HG03280 (cell line): ENCODE measurements around the gene EHBP1L1.

ENCODE experiments used
- ATAC-seq: cut with Tn5 transposase; IDR thresholded peaks from one replicate; pipeline ENCODE4 v1.9.1; 2021; ENCODE audit warnings: mild to moderate bottlenecking, moderate library complexity; ENCODE audit not compliant: unreplicated experiment

The EHBP1L1 gene

GRCh38 chr11:65613091-65613928 is 37.5 kb downstream of the EHBP1L1 start:
- no peak for ATAC-seq

GRCh38 chr11:65615229-65615949 is 39.5 kb downstream of the EHBP1L1 start, which contains the start of gene PCNX3:
PCNX3 (plus strand) TSS chr11:65615776; CDS start chr11:65616312, 536 bp downstream.
- peak; percentile 81 for ATAC-seq

DNA sequence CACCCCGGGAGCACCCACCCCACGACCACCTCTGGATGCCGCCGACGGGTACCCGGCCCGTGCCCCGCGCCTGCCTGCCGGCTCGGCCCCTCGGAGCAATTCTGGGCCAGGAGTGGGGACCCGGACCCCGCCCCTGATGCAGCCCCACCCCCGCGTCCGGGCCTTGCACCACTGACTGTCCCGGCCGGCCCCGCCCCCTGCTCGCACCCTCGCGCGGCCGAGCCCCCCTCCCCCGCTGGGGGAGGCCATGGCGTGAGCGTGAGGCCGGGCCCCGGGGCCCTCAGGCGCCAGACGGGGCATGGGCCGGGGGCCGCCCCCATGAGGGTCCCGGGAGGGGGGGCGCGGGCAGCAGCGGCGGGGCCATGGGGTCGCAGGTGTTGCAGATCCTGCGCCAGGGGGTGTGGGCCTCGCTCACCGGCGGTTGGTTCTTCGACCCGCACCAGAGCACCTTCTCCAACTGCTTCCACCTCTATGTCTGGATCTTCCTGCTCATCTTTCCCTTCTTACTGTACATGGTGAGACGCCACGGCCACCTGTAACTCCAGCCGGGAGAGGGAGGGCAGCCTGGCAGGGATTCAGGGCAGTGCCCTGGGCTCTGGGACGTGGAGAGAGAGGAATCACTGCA is 40.2 kb downstream of the EHBP1L1 start:
- peak; percentile 7 for ATAC-seq

DNA sequence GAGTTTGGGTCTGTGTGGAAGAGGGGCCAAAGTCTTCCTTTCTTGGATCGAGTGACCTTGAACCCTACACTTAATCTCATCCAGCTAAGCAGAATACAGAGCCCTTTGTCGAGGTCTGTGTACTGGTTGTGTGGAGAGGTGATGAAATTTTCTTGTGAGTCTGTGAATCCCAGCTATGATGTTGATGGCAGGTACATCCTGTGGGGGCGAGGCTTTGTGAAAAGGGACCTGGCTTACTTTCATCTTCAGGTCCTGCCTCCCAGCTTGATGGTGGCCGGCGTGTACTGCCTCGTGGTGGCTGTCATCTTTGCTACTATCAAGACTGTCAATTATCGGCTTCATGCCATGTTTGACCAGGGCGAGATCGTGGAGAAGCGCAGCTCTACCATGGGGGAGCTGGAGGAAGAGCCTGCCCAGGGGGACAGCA is 40.7 kb downstream of the EHBP1L1 start:
- ATAC-seq: no peak

- ATAC-seq: no peak
Measured at GRCh38 chr11:65617136-65617850, 41.4 kb downstream of the EHBP1L1 start.

GRCh38 chr11:65617990-65618751 is 42.3 kb downstream of the EHBP1L1 start:
- ATAC-seq: no peak

GRCh38 chr11:65618763-65619162 is 42.9 kb downstream of the EHBP1L1 start:
- no peak for ATAC-seq

GRCh38 chr11:65619281-65619928 is 43.6 kb downstream of the EHBP1L1 start:
- no peak for ATAC-seq

GRCh38 chr11:65620666-65621065 is 44.8 kb downstream of the EHBP1L1 start:
- ATAC-seq: no peak

GRCh38 chr11:65621460-65621859 is 45.6 kb downstream of the EHBP1L1 start:
- no peak for ATAC-seq

DNA sequence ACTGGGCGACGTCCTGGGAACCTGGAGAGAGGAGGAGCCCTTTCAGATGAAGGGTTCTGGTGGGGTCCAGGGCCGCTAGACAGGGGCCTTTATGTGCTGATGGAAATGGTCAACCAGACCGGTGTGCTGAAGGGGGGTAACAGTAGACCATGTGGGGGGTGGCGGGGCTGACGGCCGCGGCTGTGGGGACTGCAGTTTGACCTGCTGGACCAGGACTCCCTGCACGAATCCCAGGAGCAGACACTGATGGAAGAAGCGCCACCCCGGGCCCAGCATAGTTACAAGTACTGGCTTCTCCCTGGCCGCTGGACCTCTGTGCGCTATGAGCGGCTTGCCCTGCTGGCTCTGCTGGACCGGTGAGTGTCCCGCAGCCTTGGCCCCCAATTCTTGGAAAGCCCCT is 46.2 kb downstream of the EHBP1L1 start:
- no peak for ATAC-seq

DNA sequence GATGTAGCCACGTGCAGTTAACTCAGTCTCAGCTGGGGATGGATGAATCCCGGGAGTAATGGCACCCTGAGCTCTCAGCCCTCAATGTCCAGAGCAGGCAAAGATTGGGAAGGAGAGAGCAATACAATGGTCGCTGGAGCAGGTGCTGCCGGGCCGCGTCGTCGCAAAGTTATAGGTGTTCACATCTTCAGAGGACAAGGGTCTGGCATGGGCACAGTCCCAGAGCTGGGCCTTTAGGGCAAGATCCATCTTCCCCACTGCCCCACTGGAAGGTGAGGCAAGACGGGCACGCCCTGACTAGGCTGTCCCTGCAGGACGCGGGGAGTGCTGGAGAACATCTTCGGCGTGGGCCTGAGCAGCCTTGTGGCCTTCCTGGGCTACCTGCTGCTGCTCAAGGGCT is 47.3 kb downstream of the EHBP1L1 start:
- no peak for ATAC-seq

GRCh38 chr11:65623852-65624616 is 48.2 kb downstream of the EHBP1L1 start:
- no peak for ATAC-seq

DNA sequence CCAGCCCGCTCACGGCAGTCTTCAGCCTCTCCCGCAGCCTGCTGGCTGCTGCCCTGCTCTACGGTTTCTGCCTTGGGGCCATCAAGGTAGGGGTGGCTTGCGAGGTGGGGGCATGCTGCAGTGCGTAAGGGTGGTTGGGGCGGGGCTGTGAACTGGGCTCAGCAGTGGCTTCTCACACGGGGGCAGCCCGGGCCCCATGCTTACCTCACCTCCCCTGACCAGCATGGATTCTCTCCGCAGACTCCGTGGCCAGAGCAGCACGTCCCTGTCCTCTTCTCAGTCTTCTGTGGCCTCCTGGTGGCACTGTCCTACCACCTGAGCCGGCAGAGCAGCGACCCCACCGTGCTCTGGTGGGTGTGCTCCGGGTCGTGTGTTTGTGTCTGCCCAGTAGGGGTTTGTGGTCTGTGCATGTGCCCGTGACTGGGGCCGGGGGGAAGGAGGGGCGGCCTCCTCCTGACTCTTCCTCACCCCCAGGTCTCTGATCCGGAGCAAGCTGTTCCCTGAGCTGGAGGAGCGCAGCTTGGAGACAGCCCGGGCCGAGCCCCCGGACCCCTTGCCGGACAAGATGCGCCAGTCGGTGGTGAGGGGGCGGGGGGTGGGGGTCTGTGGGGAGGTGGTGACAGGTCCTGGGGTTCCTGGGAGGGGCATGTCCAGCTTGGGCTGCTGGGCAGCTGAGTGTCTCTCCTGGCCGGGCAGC is 49.2 kb downstream of the EHBP1L1 start:
- ATAC-seq: no peak

GRCh38 chr11:65625628-65626342 is 49.9 kb downstream of the EHBP1L1 start:
- no peak for ATAC-seq

GRCh38 chr11:65627202-65627601 is 51.3 kb downstream of the EHBP1L1 start:
- ATAC-seq: no peak

DNA sequence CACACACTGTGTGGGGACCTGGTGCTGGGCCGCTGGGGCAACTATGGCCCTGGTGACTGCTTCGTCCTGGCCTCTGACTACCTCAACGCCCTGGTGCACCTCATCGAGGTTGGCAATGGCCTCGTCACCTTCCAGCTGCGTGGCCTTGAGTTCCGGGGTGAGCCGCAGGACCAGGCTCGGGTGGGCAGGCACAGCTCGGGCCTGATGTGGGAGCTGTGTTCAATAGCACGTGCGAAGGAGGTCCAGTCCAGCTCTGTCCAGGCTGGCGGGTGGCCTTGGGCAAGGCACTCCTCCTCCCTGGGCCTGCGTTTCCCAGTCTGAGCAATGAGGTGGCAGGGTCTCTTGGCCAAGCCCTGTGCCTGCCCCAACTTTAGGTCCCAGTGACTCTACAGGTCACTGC is 53.7 kb downstream of the EHBP1L1 start:
- ATAC-seq: no peak

DNA sequence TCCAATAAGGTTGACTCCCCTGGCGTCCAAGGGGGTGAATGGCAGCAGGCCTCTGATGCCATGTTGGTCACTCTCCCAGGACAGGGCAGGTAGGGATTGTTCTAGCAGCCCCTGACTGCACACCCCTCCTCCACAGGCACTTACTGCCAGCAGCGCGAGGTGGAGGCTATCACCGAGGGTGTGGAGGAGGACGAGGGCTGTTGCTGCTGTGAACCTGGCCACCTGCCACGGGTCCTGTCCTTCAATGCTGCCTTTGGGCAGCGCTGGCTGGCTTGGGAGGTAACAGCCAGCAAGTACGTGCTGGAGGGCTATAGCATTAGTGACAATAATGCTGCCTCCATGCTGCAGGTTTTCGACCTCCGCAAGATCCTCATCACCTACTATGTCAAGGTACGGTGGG is 54.4 kb downstream of the EHBP1L1 start:
- ATAC-seq: no peak
